ENCODE results near the gene GPS1.

- TF ChIP-seq RARB (CRISPR knock-in tag; IDR thresholded peaks at IDR 0.05): no peak
- TF ChIP-seq TOX (CRISPR knock-in tag; IDR thresholded peaks at IDR 0.05; ENCODE audit: borderline replicate concordance): no peak
- TF ChIP-seq ZFP3 (CRISPR knock-in tag; IDR thresholded peaks at IDR 0.05): no peak
- no peak for TF ChIP-seq ZFP30 (CRISPR knock-in tag; IDR thresholded peaks at IDR 0.05)
- no peak for TF ChIP-seq PATZ1 (CRISPR knock-in tag; IDR thresholded peaks at IDR 0.05; ENCODE audit: borderline replicate concordance)
- TF ChIP-seq ARNTL (CRISPR knock-in tag; IDR thresholded peaks at IDR 0.05; ENCODE audit: borderline replicate concordance, low read depth): no peak
Measured at GRCh38 chr17:82031885-82032627, 19.6 kb upstream of the GPS1 start.
